GM12878 (cell line): ENCODE results near the gene RAB7B. TPM values are rescaled to one million over a fixed set of nuclear protein-coding genes. Genes with fewer than 3 reads are reported as not detected.

Experiments used
- ATAC-seq: fragments of 200-7000 bp; cut with Tn5 transposase; 3 replicates; pipeline ENCODE4 v1.9.1; 2020; ENCODE audit warnings: mild to moderate bottlenecking, moderate library complexity
- BruUV-seq: library from RNA; stranded (reverse); fragments of 400-500 nt; replicated peaks from 2 replicates; lab custom pipeline; 2021; lab: Mats Ljungman, UMichigan
- CTCF ChIA-PET: fragments of 300-600 bp; sonication (Branson Sonifier 250); formaldehyde crosslinking; extraction: SDS; loops from one replicate; lab custom pipeline; 2021; ENCODE audit warnings: inconsistent platforms; lab: Yijun Ruan, JAX
- POLR2A ChIA-PET: fragments of 350-600 bp; formaldehyde crosslinking; extraction: SDS; loops from one replicate; lab custom pipeline; 2021; ENCODE audit warnings: inconsistent platforms; lab: Charles Lee
- RAD21 ChIA-PET: fragments of 300-600 bp; sonication (Branson Sonifier 250); formaldehyde crosslinking; loops from one replicate; lab custom pipeline; 2023; ENCODE audit warnings: antibody characterized with exemption; ENCODE audit not compliant: unreplicated experiment; lab: Charles Lee
- SMC1A ChIA-PET: fragments of 300-600 bp; sonication (Branson Sonifier 250); formaldehyde crosslinking; loops from one replicate; lab custom pipeline; 2023; ENCODE audit not compliant: unreplicated experiment, uncharacterized antibody; lab: Charles Lee
- DNase-seq: peaks from one replicate; pipeline ENCODE4 v3.0.0-alpha.2; 2011; ENCODE audit warnings: low read depth, low spot score
- FAIRE-seq: peaks from 3 replicates; lab custom pipeline; 2011; peaks lifted over from hg19 to GRCh38; lab: Jason Lieb, UNC
- H2AFZ ChIP-seq: 2 replicates; pipeline ENCODE4 v1.6.0; 2011; ENCODE audit warnings: low read depth, low read length, control low read depth; ENCODE audit not compliant: control insufficient read depth
- H3K27ac ChIP-seq: 2 replicates; pipeline ENCODE4 v1.5.1; 2011; ENCODE audit warnings: control low read depth; ENCODE audit not compliant: control insufficient read depth, insufficient read depth
- H3K27me3 ChIP-seq, 2 experiments: replicated peaks in 1 of 2; 2 replicates each; pipeline versions ENCODE4 v1.6.0 to v1.6.1; 2011; ENCODE audit warnings: low read length in 1 of 2; ENCODE audit not compliant: control insufficient read depth in 2 of 2, insufficient read depth in 2 of 2
- H3K36me3 ChIP-seq, 2 experiments: 2 replicates each; pipeline ENCODE4 v1.5.1; 2011; ENCODE audit warnings: low read length in 1 of 2; ENCODE audit not compliant: control insufficient read depth in 2 of 2, insufficient read depth in 2 of 2
- H3K4me1 ChIP-seq: 2 replicates; pipeline ENCODE4 v1.6.1; 2011; ENCODE audit warnings: mild to moderate bottlenecking, low read length, moderate library complexity, mixed read lengths; ENCODE audit not compliant: control insufficient read depth, insufficient read depth
- H3K4me2 ChIP-seq: 2 replicates; pipeline ENCODE4 v1.6.0; 2011; ENCODE audit warnings: control low read depth; ENCODE audit not compliant: control insufficient read depth, insufficient read depth
- H3K4me3 ChIP-seq: fragments of 200-600 bp; sonication (generic); 2 replicates; pipeline ENCODE4 v1.5.1; 2016
- H3K79me2 ChIP-seq: 2 replicates; pipeline ENCODE4 v1.6.0; 2011; ENCODE audit warnings: low read length; ENCODE audit not compliant: control insufficient read depth, insufficient read depth
- H3K9ac ChIP-seq: 2 replicates; pipeline ENCODE4 v1.8.0; 2011; ENCODE audit warnings: low read length, control low read depth, mixed read lengths; ENCODE audit not compliant: control insufficient read depth, insufficient read depth
- H3K9me3 ChIP-seq: replicated peaks from 3 replicates; pipeline ENCODE4 v1.5.1; 2011; ENCODE audit warnings: mild to moderate bottlenecking, low read length; ENCODE audit not compliant: control insufficient read depth, insufficient read depth
- H4K20me1 ChIP-seq: 2 replicates; pipeline ENCODE4 v1.6.0; 2011; ENCODE audit not compliant: control insufficient read depth, insufficient read depth
- BCLAF1 ChIP-seq: fragments of 450-650 bp; IDR thresholded peaks from 2 replicates; pipeline ENCODE4 v1.6.1; 2017; ENCODE audit warnings: antibody characterized with exemption, mild to moderate bottlenecking, moderate library complexity
- BRCA1 ChIP-seq: IDR thresholded peaks from 2 replicates; pipeline ENCODE4 v1.6.1; 2011; ENCODE audit warnings: low read depth, low read length, improper control_type of control experiment
- HCFC1 ChIP-seq: fragments of 150-350 bp; IDR thresholded peaks from 2 replicates; pipeline ENCODE4 v1.6.1; 2014; ENCODE audit warnings: low read length
- MLLT1 ChIP-seq: fragments of 450-650 bp; IDR thresholded peaks from 2 replicates; pipeline ENCODE4 v1.6.1; 2016; ENCODE audit warnings: mild to moderate bottlenecking
- NFXL1 ChIP-seq: fragments of 450-650 bp; IDR thresholded peaks from 2 replicates; pipeline ENCODE4 v1.6.1; 2017; ENCODE audit warnings: antibody characterized with exemption, mild to moderate bottlenecking, borderline replicate concordance
- NR2F1 ChIP-seq: fragments of 450-650 bp; conservative IDR thresholded peaks from 2 replicates; pipeline ENCODE4 v1.6.1; 2017; ENCODE audit warnings: mild to moderate bottlenecking
- SUZ12 ChIP-seq: fragments of 200-600 bp; sonication (generic); IDR thresholded peaks from one replicate; pipeline ENCODE4 v1.6.1; 2018; ENCODE audit warnings: antibody characterized with exemption, mild to moderate bottlenecking; ENCODE audit not compliant: unreplicated experiment
- TAF1 ChIP-seq: IDR thresholded peaks from 2 replicates; pipeline ENCODE4 v1.6.1; 2011; ENCODE audit warnings: mild to moderate bottlenecking, low read depth, low read length, borderline replicate concordance
- ZBTB11 ChIP-seq: fragments of 450-650 bp; formaldehyde crosslinking; IDR thresholded peaks from 2 replicates; pipeline ENCODE4 v1.5.0; 2022; ENCODE audit warnings: mild to moderate bottlenecking, missing genetic modification characterization
- ZNF274 ChIP-seq: IDR thresholded peaks from one replicate; pipeline ENCODE4 v1.8.0; 2011; ENCODE audit not compliant: insufficient read length, insufficient read depth
- WGBS: methylation state at CpG from one replicate; pipeline ENCODE4 v1.1.6; 2016; ENCODE audit warnings: low lambda C conversion rate; ENCODE audit not compliant: insufficient replicate concordance, insufficient coverage; ENCODE audit errors: missing lambda C conversion rate; 5-methylcytosine and 5-hydroxymethylcytosine counted together
- in situ Hi-C: fragments of 300-500 bp; cut with MboI; formaldehyde crosslinking; loops from 9 replicates; pipeline ENCODE4 v1.14.3; 2018; ENCODE audit warnings: mixed read lengths
- intact Hi-C: fragments of 100-400 bp; cut with micrococcal nuclease; formaldehyde crosslinking; loops from one replicate; pipeline ENCODE4 v1.14.2; 2022; ENCODE audit not compliant: unreplicated experiment
- polyA plus RNA-seq, 11 experiments: library from polyadenylated mRNA; depleted of rRNA in 4 of 11; unstranded in 6 of 11; stranded (reverse) in 5 of 11; fragments of >200 nt; fragmentation: Nextera tagmentation in 4 of 11; fragmentation: Illumina TruSeq in 1 of 11; extraction: Ambion mirVana in 4 of 11; extraction: Trizol in 1 of 11; gene quantifications; 1 replicate in 1 of 11; 2 replicates in 10 of 11; pipeline versions ENCODE4 v1.2.1 to v1.2.3, GENCODE V29; 2011 to 2016; ENCODE audit warnings: inconsistent platforms in 2 of 11, missing spikeins in 2 of 11, low read depth in 1 of 11
- total RNA-seq, 4 experiments: library from RNA; depleted of rRNA in 3 of 4; stranded (reverse); fragments of >200 nt in 3 of 4; fragmentation: Illumina TruSeq in 1 of 4; extraction: Trizol in 1 of 4; gene quantifications; 2 replicates each; pipeline versions ENCODE4 v1.2.1 to v1.2.3, GENCODE V29; 2013 to 2021
- TF ChIP-seq, protein P1 (sequence below): fragments of 450-650 bp; conservative IDR thresholded peaks from 2 replicates; pipeline ENCODE4 v1.6.1; 2017; ENCODE audit warnings: mild to moderate bottlenecking, moderate library complexity
- TF ChIP-seq, protein P2 (sequence below): IDR thresholded peaks from 2 replicates; pipeline ENCODE4 v1.6.1; 2012; ENCODE audit warnings: low read length, inconsistent platforms

The RAB7B gene
- total and polyA plus RNA-seq, 10 of the 15 experiments (the other 5 are each of a cell fraction or from before 2014, with no cell fraction given): 0.09 TPM; not detected in 9

- no peak for FAIRE-seq
- Histone ChIP-seq H3K9me3 (no peaks in the 10 kb centered on the region), H3K27me3 (no peaks in the 10 kb centered on the region; a peak in 1 of 4 replicates), H3K4me2 (no peak overlapping the region), H2AFZ (no peak overlapping the region), H3K4me3 (no peak overlapping the region), H3K27ac (no peak overlapping the region), H3K79me2 (no peaks in the 10 kb centered on the region), H3K4me1 (no peaks in the 10 kb centered on the region), H4K20me1 (no peaks in the 10 kb centered on the region), H3K36me3 (no peaks in the 10 kb centered on the region), H3K9ac (no peak overlapping the region)
- BruUV-seq: no TSS peak
- no peak for DNase-seq
- POLR2A ChIA-PET: no interaction called here
- intact Hi-C loops (loop anchor here (5.0 kb wide), 1 partner anchor 383 kb away; no protein-coding TSS in a partner anchor), in situ Hi-C loops (no loop called here)
- CTCF ChIA-PET: interaction anchor here (2.3 to 5.6 kb wide), 6 partner anchors 7 to 316 kb away, joined by 25 to 230 read pairs (median 106); no protein-coding TSS in a partner anchor
- RAD21 ChIA-PET: interaction anchor here (2.2 to 4.8 kb wide), 4 partner anchors 56 to 384 kb away, joined by 21 to 158 read pairs (median 138); no protein-coding TSS in a partner anchor
- ATAC-seq: no peak
- WGBS: 46% methylated on average over 15 of the region's 15 CpGs
- SMC1A ChIA-PET: interaction anchor here (5.1 kb wide), 1 partner anchor 317 kb away, joined by 105 read pairs; no protein-coding TSS in a partner anchor
- TF ChIP-seq NR2F1: no peak
- no peak for TF ChIP-seq NFXL1
- TF ChIP-seq, protein P1, sequence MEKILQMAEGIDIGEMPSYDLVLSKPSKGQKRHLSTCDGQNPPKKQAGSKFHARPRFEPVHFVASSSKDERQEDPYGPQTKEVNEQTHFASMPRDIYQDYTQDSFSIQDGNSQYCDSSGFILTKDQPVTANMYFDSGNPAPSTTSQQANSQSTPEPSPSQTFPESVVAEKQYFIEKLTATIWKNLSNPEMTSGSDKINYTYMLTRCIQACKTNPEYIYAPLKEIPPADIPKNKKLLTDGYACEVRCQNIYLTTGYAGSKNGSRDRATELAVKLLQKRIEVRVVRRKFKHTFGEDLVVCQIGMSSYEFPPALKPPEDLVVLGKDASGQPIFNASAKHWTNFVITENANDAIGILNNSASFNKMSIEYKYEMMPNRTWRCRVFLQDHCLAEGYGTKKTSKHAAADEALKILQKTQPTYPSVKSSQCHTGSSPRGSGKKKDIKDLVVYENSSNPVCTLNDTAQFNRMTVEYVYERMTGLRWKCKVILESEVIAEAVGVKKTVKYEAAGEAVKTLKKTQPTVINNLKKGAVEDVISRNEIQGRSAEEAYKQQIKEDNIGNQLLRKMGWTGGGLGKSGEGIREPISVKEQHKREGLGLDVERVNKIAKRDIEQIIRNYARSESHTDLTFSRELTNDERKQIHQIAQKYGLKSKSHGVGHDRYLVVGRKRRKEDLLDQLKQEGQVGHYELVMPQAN: no peak
- no peak for TF ChIP-seq ZBTB11 (CRISPR knock-in tag)
- TF ChIP-seq MLLT1: no peak
- TF ChIP-seq, protein P2, sequence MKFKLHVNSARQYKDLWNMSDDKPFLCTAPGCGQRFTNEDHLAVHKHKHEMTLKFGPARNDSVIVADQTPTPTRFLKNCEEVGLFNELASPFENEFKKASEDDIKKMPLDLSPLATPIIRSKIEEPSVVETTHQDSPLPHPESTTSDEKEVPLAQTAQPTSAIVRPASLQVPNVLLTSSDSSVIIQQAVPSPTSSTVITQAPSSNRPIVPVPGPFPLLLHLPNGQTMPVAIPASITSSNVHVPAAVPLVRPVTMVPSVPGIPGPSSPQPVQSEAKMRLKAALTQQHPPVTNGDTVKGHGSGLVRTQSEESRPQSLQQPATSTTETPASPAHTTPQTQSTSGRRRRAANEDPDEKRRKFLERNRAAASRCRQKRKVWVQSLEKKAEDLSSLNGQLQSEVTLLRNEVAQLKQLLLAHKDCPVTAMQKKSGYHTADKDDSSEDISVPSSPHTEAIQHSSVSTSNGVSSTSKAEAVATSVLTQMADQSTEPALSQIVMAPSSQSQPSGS: no peak
- TF ChIP-seq HCFC1: no peak
- no peak for TF ChIP-seq TAF1
- no peak for TF ChIP-seq ZNF274
- TF ChIP-seq BRCA1: no peak
- no peak for TF ChIP-seq SUZ12
- TF ChIP-seq BCLAF1: no peak
Observed at GRCh38 chr1:205975387-205975998, 27.7 kb downstream of the RAB7B start.
